ENCODE data around the gene PI4KA.
"Not testable (repeated sequence)": the region's sequence is repeated elsewhere in the genome, so short reads cannot be mapped to it uniquely, and the experiment has no call there.

Gene PI4KA

GRCh38 chr22:20773793-20774212 is 84.8 kb downstream of the PI4KA start, which contains the start of gene SERPIND1:
TSS of gene SERPIND1 (plus strand) at chr22:20774113. CDS start at chr22:20779313, 5,200 bp downstream.
- no peak for DNase-seq

GRCh38 chr22:20771918-20772625 is 86.5 kb downstream of the PI4KA start:
- DNase-seq: no peak

GRCh38 chr22:20769496-20769826 is 89.2 kb downstream of the PI4KA start:
- not testable (repeated sequence) for DNase-seq

- no peak for DNase-seq
Measured at GRCh38 chr22:20766530-20766929, 92.1 kb downstream of the PI4KA start.

- no peak for DNase-seq
Measured at GRCh38 chr22:20765938-20766337, 92.7 kb downstream of the PI4KA start.

GRCh38 chr22:20764729-20765128 is 93.9 kb downstream of the PI4KA start:
- no peak for DNase-seq

GRCh38 chr22:20764471-20764720 is 94.2 kb downstream of the PI4KA start:
- no peak for DNase-seq

- DNase-seq: no peak
Measured at GRCh38 chr22:20763630-20764470, 94.8 kb downstream of the PI4KA start.

GRCh38 chr22:20762233-20762796 is 96.3 kb downstream of the PI4KA start:
- DNase-seq: no peak

GRCh38 chr22:20761536-20761935 is 97.1 kb downstream of the PI4KA start:
- no peak for DNase-seq

GRCh38 chr22:20760084-20760483 is 98.5 kb downstream of the PI4KA start:
- no peak for DNase-seq

GRCh38 chr22:20758688-20759087 is 99.9 kb downstream of the PI4KA start:
- no peak for DNase-seq

- DNase-seq: no peak
Measured at GRCh38 chr22:20756846-20757245, 101.8 kb downstream of the PI4KA start.

- no peak for DNase-seq
Measured at GRCh38 chr22:20752873-20753272, 105.7 kb downstream of the PI4KA start.

GRCh38 chr22:20752104-20752741 is 106.4 kb downstream of the PI4KA start:
- no peak for DNase-seq

GRCh38 chr22:20751185-20751851 is 107.3 kb downstream of the PI4KA start:
- DNase-seq: peak; percentile 52

- peak; percentile 75 for DNase-seq
Measured at GRCh38 chr22:20750461-20751184, 108.0 kb downstream of the PI4KA start.

GRCh38 chr22:20749453-20749852 is 109.2 kb downstream of the PI4KA start:
- no peak for DNase-seq

- DNase-seq: peak; percentile 34
Measured at GRCh38 chr22:20748731-20749428, 109.7 kb downstream of the PI4KA start.

- DNase-seq: no peak
Measured at GRCh38 chr22:20748082-20748481, 110.5 kb downstream of the PI4KA start.

- no peak for DNase-seq
Measured at GRCh38 chr22:20747223-20747622, 111.4 kb downstream of the PI4KA start.

Measured in NCI-H2029 (cell line).